ENCODE results near the gene BRME1.

DNA sequence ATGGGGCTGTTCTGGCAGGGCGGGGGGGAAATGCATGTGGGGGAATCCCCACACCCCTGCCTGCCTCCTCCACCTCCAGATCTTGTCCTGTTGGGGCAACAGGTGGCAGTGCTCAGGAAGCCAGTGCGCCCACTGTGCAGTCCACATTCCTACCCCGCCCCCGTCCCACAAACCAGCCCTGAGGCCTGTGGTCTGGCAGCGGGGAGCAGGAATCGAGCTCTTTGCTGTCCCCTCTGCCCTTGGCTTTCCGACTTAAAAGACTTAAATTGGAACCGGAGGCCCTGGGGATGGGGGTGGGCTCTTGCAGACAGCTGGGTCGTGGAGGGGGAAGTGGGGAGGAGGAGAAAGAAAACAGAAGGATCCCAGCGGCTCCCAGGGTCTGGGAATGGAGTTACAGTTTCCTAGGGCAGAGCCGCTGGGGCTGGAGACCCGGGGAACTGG is 24.6 kb downstream of the BRME1 start:
- TF ChIP-seq, protein P1, sequence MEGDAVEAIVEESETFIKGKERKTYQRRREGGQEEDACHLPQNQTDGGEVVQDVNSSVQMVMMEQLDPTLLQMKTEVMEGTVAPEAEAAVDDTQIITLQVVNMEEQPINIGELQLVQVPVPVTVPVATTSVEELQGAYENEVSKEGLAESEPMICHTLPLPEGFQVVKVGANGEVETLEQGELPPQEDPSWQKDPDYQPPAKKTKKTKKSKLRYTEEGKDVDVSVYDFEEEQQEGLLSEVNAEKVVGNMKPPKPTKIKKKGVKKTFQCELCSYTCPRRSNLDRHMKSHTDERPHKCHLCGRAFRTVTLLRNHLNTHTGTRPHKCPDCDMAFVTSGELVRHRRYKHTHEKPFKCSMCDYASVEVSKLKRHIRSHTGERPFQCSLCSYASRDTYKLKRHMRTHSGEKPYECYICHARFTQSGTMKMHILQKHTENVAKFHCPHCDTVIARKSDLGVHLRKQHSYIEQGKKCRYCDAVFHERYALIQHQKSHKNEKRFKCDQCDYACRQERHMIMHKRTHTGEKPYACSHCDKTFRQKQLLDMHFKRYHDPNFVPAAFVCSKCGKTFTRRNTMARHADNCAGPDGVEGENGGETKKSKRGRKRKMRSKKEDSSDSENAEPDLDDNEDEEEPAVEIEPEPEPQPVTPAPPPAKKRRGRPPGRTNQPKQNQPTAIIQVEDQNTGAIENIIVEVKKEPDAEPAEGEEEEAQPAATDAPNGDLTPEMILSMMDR (IDR thresholded peaks at IDR 0.05; ENCODE audit: poor library complexity), result no peak
- no peak for TF ChIP-seq EZH2 (IDR thresholded peaks at IDR 0.05; ENCODE audit: borderline replicate concordance)
